ENCODE measurements around the gene ACOX3.
"Not testable (repeated sequence)": the region's sequence is repeated elsewhere in the genome, so short reads cannot be mapped to it uniquely, and the experiment has no call there.

Gene ACOX3

GRCh38 chr4:8440492-8441311 lies at the start of gene ACOX3, which contains the start of gene TRMT44:
TSS of gene ACOX3 (minus strand) at chr4:8440723. CDS start at chr4:8416521, 24,202 bp downstream.
TSS of gene TRMT44 (plus strand) at chr4:8440777. CDS start at chr4:8440823, 46 bp downstream.
- Mint-ChIP-seq H3K36me3 (ENCODE audit: low read depth) (peaks cover 10% of the 10 kb centered on the region), H3K4me1 (ENCODE audit: low read depth) (peaks cover 47% of the 10 kb centered on the region), H3K27me3 (ENCODE audit: low read depth) (no peaks in the 10 kb centered on the region), H3K9me3 (peaks cover 5% of the 10 kb centered on the region), H3K27ac (peak within 1 kb of the TSS; percentile 98), H3K4me3 (peak within 1 kb of the TSS; percentile 92)
- DNase-seq (ENCODE audit: low spot score) = peak; percentile 96

GRCh38 chr4:8488791-8489369 lies 48.4 kb upstream of the ACOX3 start:
- Mint-ChIP-seq H3K36me3 (ENCODE audit: low read depth) (no peaks in the 10 kb centered on the region), H3K4me3 (no peak overlapping the region), H3K27me3 (ENCODE audit: low read depth) (no peaks in the 10 kb centered on the region), H3K9me3 (no peaks in the 10 kb centered on the region), H3K27ac (no peak overlapping the region), H3K4me1 (ENCODE audit: low read depth) (no peaks in the 10 kb centered on the region)
- DNase-seq (ENCODE audit: low spot score) = no peak

GRCh38 chr4:8486643-8487042 lies 46.1 kb upstream of the ACOX3 start:
- H3K9me3 Mint-ChIP-seq = not testable (repeated sequence)

GRCh38 chr4:8480221-8480620 lies 39.7 kb upstream of the ACOX3 start:
- no peak overlapping the region for H3K27ac Mint-ChIP-seq
- H3K27me3 Mint-ChIP-seq (ENCODE audit: low read depth) = no peaks in the 10 kb centered on the region
- H3K4me1 Mint-ChIP-seq (ENCODE audit: low read depth) = no peaks in the 10 kb centered on the region
- no peaks in the 10 kb centered on the region for H3K36me3 Mint-ChIP-seq (ENCODE audit: low read depth)
- H3K9me3 Mint-ChIP-seq = no peaks in the 10 kb centered on the region
- H3K4me3 Mint-ChIP-seq = no peak overlapping the region
- DNase-seq (ENCODE audit: low spot score) = no peak

More at GRCh38 chr4:8486643-8487042, 46.1 kb upstream of the ACOX3 start:
- H3K4me1 Mint-ChIP-seq (ENCODE audit: low read depth); H3K4me3 Mint-ChIP-seq; DNase-seq (ENCODE audit: low spot score); H3K27ac Mint-ChIP-seq; H3K36me3 Mint-ChIP-seq (ENCODE audit: low read depth); H3K27me3 Mint-ChIP-seq (ENCODE audit: low read depth): not testable (repeated sequence)

- Mint-ChIP-seq H3K27me3 (ENCODE audit: low read depth) (no peaks in the 10 kb centered on the region), H3K9me3 (no peaks in the 10 kb centered on the region), H3K27ac (no peak overlapping the region), H3K36me3 (ENCODE audit: low read depth) (no peaks in the 10 kb centered on the region), H3K4me3 (no peak overlapping the region), H3K4me1 (ENCODE audit: low read depth) (no peaks in the 10 kb centered on the region)
- no peak for DNase-seq (ENCODE audit: low spot score)
These were observed 38.5 kb upstream of the ACOX3 start for GRCh38 chr4:8478801-8479744.

- H3K27ac Mint-ChIP-seq = no peak overlapping the region
- no peaks in the 10 kb centered on the region for H3K36me3 Mint-ChIP-seq (ENCODE audit: low read depth)
- no peaks in the 10 kb centered on the region for H3K9me3 Mint-ChIP-seq
- H3K27me3 Mint-ChIP-seq (ENCODE audit: low read depth) = no peaks in the 10 kb centered on the region
- DNase-seq (ENCODE audit: low spot score) = no peak
- no peak overlapping the region for H3K4me3 Mint-ChIP-seq
- no peaks in the 10 kb centered on the region for H3K4me1 Mint-ChIP-seq (ENCODE audit: low read depth)
These were observed 37.8 kb upstream of the ACOX3 start for GRCh38 chr4:8478371-8478770.

GRCh38 chr4:8477676-8478075 lies 37.2 kb upstream of the ACOX3 start:
- DNase-seq (ENCODE audit: low spot score) = no peak
- no peak overlapping the region for H3K4me3 Mint-ChIP-seq
- no peaks in the 10 kb centered on the region for H3K36me3 Mint-ChIP-seq (ENCODE audit: low read depth)
- H3K4me1 Mint-ChIP-seq (ENCODE audit: low read depth) = no peaks in the 10 kb centered on the region
- no peaks in the 10 kb centered on the region for H3K9me3 Mint-ChIP-seq
- H3K27me3 Mint-ChIP-seq (ENCODE audit: low read depth) = no peaks in the 10 kb centered on the region
- H3K27ac Mint-ChIP-seq = no peak overlapping the region

- H3K4me3 Mint-ChIP-seq = no peak overlapping the region
- H3K36me3 Mint-ChIP-seq (ENCODE audit: low read depth) = no peaks in the 10 kb centered on the region
- no peaks in the 10 kb centered on the region for H3K27me3 Mint-ChIP-seq (ENCODE audit: low read depth)
- no peak for DNase-seq (ENCODE audit: low spot score)
- H3K27ac Mint-ChIP-seq = no peak overlapping the region
- H3K4me1 Mint-ChIP-seq (ENCODE audit: low read depth) = no peaks in the 10 kb centered on the region
- H3K9me3 Mint-ChIP-seq = no peaks in the 10 kb centered on the region
These were observed 36.6 kb upstream of the ACOX3 start for GRCh38 chr4:8477095-8477635.

GRCh38 chr4:8475751-8476575 lies 35.4 kb upstream of the ACOX3 start:
- no peaks in the 10 kb centered on the region for H3K27me3 Mint-ChIP-seq (ENCODE audit: low read depth)
- H3K36me3 Mint-ChIP-seq (ENCODE audit: low read depth) = no peaks in the 10 kb centered on the region
- H3K27ac Mint-ChIP-seq = no peak overlapping the region
- H3K4me1 Mint-ChIP-seq (ENCODE audit: low read depth) = no peaks in the 10 kb centered on the region
- no peak for DNase-seq (ENCODE audit: low spot score)
- H3K9me3 Mint-ChIP-seq = no peaks in the 10 kb centered on the region
- H3K4me3 Mint-ChIP-seq = no peak overlapping the region

GRCh38 chr4:8474856-8475255 lies 34.3 kb upstream of the ACOX3 start:
- no peaks in the 10 kb centered on the region for H3K27me3 Mint-ChIP-seq (ENCODE audit: low read depth)
- H3K9me3 Mint-ChIP-seq = no peaks in the 10 kb centered on the region
- H3K36me3 Mint-ChIP-seq (ENCODE audit: low read depth) = no peaks in the 10 kb centered on the region
- H3K4me1 Mint-ChIP-seq (ENCODE audit: low read depth) = no peaks in the 10 kb centered on the region
- DNase-seq (ENCODE audit: low spot score) = no peak
- H3K4me3 Mint-ChIP-seq = no peak overlapping the region
- no peak overlapping the region for H3K27ac Mint-ChIP-seq

- H3K36me3 Mint-ChIP-seq (ENCODE audit: low read depth) = peaks cover 4% of the 10 kb centered on the region
- no peaks in the 10 kb centered on the region for H3K4me1 Mint-ChIP-seq (ENCODE audit: low read depth)
- no peak for DNase-seq (ENCODE audit: low spot score)
- no peak overlapping the region for H3K27ac Mint-ChIP-seq
- no peaks in the 10 kb centered on the region for H3K27me3 Mint-ChIP-seq (ENCODE audit: low read depth)
- no peaks in the 10 kb centered on the region for H3K9me3 Mint-ChIP-seq
- H3K4me3 Mint-ChIP-seq = no peak overlapping the region
These were observed 33.5 kb upstream of the ACOX3 start for GRCh38 chr4:8473920-8474590.

GRCh38 chr4:8473198-8473919 lies 32.8 kb upstream of the ACOX3 start:
- no peak overlapping the region for H3K4me3 Mint-ChIP-seq
- no peak for DNase-seq (ENCODE audit: low spot score)
- H3K9me3 Mint-ChIP-seq = no peaks in the 10 kb centered on the region
- peaks cover 8% of the 10 kb centered on the region for H3K36me3 Mint-ChIP-seq (ENCODE audit: low read depth)
- H3K27ac Mint-ChIP-seq = no peak overlapping the region
- H3K27me3 Mint-ChIP-seq (ENCODE audit: low read depth) = no peaks in the 10 kb centered on the region
- no peaks in the 10 kb centered on the region for H3K4me1 Mint-ChIP-seq (ENCODE audit: low read depth)
